AG09319 (cell line): ENCODE results near the gene AMBP.

ENCODE experiments used
- DNase-seq: peaks from one replicate; pipeline ENCODE4 v3.0.0-alpha.2; 2010; ENCODE audit warnings: low read depth; ENCODE audit errors: extremely low read depth
- CTCF ChIP-seq: IDR thresholded peaks from 2 replicates; pipeline ENCODE4 v1.5.1; 2011; ENCODE audit warnings: low read depth, mild to moderate bottlenecking, inconsistent platforms, low read length, moderate library complexity

AMBP gene

GRCh38 chr9:114015607-114016006 is 62.5 kb downstream of the AMBP start:
- TF ChIP-seq CTCF: no peak
- no peak for DNase-seq

GRCh38 chr9:114014044-114014443 is 64.1 kb downstream of the AMBP start:
- DNase-seq: no peak
- no peak for TF ChIP-seq CTCF

GRCh38 chr9:114012126-114012525 is 66.0 kb downstream of the AMBP start:
- no peak for TF ChIP-seq CTCF
- DNase-seq: no peak

GRCh38 chr9:114011313-114011712 is 66.8 kb downstream of the AMBP start:
- no peak for DNase-seq
- no peak for TF ChIP-seq CTCF
